Measurements from ENCODE around the gene IL17RD.

Gene IL17RD

DNA sequence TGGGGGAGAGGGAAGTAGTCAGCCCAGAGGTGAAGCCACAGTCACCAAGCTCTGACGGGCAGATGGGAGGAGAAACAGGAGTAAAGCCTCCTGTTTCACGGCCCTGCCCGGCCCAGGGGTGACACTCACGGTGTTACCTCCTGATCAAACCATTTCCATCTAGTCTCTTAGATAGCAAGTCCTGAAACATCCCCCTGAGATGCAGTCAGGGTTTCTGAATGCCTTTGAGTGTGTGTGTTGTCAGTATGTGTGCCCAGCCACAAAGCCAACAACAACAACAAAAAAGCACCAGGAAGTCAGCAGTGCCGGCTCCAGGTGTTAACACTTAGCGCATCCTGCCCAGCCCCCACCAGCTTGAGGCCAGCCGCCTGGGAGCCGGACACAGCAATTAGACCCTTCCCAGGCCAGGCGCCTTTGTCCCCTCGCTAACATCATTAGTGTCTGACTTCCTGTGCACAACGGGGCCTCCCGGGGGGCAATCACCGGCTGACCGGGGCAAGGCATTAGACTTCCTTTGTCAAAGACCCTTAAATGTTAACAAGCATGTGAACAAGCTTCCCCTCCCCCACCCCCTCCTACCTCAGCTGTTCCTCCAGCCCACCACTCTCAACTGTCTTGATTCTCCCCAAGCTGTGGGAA, 34.5 kb downstream of the IL17RD start:
- DNase-seq = peak; percentile 19

DNA sequence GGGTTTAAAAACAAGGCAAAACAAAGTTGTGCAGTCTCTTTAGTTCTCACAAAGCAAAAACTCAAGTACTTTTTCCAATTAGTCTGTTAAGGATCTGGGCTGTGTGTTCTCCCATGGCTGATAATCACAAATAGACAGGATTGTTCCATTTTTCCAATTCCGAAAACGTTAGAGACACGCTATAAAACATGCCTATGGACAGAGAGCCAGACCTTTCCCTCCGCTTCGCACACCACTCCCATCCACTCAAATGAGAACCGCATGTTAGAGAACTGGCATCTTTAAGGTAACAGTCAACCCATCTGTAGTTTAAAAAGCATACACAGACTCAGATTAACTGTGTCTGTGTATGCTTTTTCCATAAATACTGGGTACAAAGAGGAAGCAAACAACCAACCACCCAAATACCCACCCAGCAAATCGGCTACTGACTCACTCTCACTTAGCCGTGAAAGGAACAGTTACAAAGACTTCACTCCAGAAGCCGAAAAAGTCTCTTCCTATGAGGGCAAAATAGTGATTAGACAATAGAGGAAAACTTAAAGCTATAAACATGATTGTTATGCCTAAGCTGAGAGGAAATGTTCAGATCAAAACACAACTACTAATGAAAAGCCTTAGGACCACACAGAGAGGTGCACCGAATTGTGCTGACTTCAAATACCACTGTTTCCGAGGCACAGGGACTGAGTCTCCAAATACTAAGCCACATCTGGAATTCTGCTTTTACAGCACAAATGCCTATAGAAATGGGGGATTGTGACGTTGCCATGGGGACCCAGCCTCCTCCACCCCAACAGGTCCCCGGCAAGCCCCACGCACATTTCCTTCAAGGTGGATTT, 36.1 kb downstream of the IL17RD start:
- DNase-seq = no peak

DNA sequence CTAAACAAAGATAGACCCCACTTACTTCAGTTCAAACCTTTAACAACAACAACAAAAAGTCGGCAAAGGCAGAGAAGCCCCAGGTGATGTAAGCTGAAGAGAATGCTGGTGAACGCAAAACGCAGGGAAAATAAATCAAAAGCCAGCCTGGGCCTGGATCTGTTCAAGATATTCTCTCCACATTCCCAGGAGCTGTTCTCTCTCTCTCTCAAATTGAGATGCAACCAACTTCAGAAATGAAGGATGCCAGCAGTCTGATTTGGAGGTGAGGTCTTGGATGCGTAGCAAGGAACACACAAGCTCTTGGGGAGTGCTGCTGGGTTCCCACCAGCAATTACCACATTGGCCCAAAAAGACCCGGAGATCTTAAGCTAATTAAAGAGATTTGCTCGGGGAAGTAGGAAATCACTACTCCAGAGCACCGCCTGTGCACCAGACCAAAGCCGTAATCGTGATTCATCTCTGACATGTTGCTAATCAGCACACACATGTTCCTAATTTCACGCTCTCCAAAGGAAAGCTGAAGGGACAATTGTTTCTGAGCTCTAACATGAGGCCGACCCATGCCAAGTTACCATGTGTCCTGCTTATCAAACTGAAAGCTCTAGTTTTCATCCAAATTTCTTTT, 37.1 kb downstream of the IL17RD start:
- no peak for DNase-seq

DNA sequence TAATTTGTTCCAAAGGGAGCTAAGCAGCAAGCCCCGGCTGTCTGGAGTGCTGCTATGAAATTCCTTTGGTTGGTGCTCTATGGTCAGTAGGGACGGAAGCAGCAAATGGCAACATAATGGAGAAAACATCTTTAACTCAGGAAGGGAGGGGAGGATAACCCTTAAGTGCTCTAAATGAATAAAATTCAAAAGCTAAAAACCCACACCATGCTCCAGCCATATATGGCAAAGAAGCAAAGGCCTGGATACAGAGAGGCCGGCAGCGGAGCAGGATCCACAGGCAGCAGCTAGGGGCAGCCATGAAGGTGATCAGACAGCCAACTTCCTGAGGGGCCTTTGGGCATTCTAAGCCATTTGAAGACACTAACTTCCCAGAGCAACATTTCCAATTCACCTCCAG, 38.9 kb downstream of the IL17RD start:
- no peak for DNase-seq

DNA sequence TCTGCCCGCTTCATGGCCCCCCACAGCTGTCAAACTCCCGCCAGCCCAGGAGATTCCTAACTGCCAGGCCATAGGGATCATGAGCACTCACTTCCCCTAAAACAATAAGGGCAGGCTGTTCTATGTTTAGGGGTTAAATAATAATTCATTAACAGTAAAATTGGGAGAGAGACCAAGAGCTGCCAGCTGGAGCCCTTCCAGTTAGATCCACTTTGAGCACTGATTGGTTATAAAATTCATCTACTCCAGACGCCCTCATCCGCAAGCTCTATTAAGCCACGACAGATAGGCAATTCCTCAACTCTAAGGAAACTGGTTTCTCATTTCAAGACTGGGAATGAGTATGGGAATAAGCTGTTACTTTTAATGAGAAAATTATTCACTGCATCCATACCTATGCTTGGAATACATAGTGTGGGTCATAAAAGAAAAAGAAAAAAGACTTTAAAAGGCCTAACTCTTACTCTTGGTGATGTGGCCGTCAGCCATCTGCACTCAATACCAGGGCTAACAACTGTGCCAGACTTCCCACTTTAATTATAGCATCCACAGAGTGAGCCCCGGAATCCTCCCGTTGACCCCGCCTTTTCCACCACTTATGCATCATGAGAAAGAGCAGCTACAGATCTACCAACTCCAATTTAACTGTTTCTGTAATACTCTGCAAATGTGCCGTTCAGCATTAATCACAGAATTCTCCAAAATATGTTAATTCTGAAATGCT, 44.5 kb downstream of the IL17RD start:
- DNase-seq = no peak

DNA sequence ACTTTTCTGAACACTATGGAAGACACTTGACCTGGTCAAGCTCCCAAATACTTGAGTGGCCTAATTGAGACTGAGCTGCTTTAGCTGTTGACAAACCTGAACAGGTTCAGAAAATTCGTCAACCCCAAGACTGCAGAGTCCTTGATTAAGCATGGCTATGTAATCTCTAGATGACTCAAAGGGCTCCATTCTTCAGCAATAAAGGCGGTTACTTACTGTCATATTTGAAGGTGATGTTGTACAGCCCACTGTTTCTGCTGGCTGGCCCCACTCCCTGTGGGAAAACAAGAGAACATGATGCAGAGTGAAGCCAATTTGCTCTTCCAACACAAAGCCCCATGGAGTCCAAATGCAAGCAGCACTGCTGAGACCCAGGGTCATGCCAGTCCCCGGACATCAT, 45.1 kb downstream of the IL17RD start:
- DNase-seq = no peak

DNA sequence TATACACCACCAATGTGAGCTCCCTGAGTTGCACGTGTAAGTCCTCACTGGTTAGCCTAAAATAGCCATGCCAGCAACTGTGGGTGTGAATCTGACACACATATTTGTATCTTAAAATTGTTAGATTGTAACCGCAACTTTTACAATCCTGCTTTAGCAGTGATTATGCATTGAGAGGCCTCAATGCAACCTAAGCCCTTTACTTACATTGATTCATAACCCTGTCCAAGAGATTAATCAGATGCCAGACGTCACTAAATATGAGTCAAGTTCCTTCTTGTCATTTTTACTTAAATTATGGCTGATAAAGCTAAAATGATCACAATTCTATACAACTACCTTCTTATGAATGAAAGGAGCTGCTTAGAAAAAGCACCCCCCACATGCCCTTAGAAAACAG, 46.9 kb downstream of the IL17RD start:
- no peak for DNase-seq

DNA sequence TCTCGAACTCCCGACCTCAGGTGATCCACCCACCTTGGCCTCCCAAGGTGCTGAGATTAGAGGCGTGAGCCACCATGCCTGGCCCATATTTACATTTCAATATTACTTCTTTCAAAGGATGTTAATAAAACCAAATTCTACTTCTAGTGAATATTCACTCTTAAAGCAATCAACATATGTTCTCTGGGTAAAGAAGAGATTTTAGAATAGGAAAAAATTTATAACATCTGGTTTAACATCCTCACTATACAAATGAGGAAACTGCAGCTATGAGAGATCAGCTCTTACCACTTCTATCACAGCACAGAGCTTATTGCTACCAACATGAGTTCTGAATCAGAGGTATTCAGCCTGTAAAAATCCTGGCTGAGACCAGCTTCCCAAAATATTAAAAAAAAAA, 48.7 kb downstream of the IL17RD start:
- no peak for DNase-seq

DNA sequence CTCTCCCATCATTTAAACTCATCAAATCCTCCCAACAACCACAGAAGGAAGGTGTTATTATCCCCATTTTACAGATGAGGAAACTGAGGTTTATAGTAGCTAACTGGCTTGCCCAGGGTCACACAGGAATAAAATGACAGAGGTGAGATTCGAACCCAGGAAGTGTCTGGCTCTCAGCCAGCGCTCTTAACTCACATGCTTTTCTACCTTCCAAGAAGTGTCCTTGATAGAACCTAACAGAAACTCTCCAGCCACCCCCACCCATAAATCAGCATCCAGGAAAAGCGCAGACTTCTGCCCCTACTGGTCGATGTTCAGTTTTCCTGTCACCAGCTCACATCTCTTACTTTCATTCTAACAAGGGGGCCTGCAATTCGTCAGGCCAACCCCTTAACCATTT, 52.9 kb downstream of the IL17RD start:
- DNase-seq = no peak

DNA sequence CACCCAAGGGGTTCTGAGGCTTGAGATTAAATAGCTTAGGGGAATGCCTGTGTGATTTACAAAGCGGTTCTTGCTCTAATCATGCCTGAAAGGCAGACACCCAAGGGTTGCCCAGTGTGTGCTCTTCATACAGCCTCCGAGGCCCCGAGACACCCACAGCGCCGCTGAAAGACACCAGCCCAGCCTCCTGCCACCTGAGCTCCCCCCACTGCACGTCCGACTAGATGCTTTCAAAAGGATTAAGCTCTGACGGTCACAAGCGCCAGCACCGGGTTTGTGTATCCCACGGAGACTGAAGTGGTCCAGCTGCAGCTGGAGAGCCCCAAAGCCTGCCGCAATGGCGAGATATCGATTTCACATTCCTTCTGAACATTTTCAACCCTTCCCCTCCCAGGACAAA, 54.4 kb downstream of the IL17RD start:
- peak; percentile 26 for DNase-seq

DNA sequence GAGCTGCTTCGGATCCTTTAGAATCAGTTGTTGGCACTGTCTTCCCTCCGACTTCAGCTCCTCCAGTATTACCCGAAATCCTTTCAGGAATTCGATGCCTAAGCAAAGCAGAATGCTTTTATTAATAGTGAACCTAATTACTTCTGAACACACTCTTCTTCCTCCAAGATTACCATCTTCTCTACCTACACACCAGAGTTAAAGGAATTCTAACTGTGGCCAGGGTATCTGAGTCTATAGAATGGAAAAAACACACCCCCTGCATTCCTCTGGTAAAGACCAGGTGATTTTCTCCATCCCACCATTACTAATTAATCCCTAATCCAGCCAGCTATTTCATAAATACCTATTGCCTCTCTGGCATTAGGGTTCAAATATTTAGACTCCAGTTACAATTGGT, 54.9 kb downstream of the IL17RD start:
- no peak for DNase-seq

DNA sequence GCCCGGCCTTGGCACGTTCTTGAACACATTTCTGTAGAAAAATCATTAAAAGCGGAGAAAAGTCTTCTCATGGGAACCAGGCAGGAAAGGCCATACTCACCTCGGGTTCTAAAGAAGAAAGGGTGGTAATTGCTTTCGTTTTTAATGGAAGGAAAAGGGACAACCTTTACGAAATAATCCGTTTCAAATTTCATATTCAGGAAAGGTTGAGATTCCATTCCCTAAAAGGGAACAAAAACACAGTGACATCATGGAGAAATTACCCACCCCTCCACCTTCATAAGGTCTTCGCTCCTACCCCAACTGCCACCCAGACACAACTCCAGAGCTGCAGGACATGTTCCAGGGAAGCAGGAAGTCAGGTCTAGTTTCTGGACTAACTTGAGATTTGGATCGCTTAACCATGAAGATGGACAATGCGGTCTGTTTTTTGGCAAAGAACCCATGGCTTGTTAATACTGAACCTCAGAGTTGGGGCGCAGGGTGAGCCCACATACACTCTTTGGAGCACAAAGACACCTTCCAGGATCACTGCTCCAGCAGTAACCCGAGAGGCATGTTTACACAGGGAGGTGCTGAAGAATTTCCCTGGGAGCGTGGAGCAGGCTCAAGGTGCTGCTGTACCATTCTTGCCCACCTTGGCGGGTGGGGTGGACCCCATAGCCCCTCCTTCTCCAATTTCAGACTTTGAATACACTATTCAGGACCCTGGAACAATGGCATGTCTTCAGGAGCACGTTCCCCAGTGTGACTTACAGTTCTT, 55.5 kb downstream of the IL17RD start:
- DNase-seq = no peak

DNA sequence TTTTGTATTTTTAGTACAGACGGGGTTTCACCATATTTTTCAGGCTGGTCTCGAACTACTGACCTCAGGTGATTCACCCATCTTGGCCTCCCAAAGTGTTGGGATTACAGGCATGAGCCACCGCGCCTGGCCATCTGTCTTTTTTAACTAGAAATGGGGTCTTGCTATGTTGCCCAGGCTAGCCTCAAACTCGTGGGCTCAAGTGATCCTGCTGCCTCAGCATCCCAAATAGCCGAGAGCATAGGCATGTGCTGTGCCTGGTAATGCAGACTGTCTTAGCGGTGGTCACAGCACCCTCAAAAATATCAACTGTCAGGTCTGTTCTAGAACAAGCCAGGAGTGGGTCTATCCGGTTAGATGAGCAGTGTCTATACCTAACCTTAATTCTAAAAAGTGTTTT, 56.5 kb downstream of the IL17RD start:
- no peak for DNase-seq

DNA sequence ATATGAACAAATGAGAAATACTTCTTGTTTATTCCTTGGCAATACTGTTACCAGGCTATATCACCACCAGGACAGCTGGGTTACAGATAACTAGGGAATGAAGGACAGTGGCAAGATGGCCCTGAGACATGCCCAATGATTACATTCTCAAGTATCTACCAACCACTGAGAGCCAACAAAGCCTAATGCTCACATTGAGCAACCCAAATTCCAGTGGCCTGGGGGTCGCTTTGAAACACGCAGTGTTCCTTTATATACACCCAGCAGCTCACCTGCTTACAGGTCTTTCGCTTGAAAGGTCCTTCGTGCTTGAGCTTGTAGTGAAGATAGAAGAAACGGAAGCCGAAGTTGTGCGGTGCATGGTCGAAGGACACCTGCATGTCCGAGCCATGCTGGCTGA, 59.6 kb downstream of the IL17RD start:
- no peak for DNase-seq

DNA sequence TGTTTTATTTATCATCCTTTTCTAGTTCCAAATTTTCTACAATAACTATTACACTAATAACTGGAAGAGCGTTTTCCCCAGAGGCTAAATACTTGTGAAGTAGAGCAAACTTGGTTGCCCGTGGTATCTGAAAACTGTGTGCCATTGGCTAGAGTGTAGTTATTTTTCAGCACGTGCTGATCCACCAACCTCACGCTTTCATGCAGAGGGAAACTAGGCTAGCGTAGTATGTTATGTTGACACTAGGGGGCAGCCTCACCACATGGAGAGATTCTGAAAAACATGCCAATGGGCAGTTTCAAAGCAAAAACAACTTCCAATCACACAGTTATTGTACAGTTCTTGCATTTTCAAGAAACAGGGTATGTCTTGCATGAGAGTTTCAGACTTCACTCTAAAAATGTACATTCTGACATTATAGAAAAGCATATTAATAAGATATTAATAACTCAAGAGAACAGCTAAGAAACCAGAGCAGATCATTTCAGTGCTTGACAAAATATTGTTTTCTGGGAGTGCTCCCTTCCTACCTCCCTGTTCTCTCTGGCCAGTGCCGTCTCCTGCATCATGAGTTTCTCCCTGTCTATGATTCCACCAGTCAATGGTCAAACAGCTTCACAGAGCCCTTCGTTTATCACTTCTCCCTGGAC, 65.0 kb downstream of the IL17RD start:
- DNase-seq = no peak

DNA sequence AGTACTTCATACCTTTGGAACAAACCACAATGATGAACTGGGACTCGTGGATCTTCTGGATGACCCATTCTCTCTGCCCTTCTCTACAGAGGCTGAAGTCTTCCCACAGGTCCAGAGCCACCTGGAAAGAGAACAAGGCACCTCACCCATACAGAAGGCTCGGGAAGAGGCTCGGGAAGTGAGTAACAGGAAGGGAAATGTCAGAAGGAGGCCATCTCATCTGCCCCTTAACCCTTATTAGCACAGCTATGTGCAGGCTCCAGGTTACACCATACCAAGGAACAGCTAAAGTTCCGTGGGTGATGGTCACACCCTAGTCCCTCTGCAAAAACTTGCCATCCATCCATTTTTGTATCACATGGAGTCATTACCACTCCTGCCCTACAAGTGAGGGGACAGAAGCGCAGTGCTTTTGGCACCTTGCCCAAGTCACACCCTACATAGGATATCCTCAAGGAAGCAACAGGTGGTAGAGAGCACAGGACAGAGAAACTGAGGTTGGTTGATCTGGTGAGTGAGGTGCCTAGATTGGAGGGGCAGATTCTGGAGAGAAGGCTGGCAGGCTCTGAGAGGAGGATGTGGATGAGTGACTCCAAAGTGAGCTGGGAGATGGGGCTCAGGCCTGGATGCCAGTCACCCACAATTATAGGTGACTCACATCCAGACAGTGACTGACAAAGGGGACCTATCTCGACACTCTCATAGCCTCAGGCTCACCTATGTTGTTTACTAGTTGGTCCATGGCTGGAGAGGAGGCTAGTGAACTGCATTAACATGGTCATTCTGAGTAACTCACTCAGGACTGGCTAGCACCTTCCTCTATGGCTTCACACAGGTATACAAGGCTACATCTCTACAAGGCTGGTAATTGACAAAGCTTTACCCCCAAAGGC, 66.5 kb downstream of the IL17RD start:
- DNase-seq = no peak

DNA sequence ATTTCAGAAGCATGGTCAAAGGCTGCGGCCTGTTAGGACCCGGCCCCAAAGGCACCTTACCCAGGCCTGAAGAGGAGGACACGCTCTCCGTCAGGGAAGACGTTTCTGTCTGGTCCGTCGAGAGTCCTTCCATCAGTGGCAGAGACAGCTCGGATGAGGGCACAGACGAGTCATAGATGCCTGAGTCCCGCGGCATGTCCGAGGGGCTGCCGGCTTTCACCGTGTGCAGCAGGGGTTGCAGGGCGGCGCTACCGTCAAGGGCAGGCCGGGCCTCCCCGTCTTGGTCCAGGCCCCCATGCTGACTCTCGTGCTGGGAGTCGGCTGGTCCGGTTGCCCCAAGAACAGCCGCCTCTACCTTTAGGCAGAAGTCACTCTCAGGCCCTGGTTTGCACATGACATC, 67.6 kb downstream of the IL17RD start:
- DNase-seq = no peak

DNA sequence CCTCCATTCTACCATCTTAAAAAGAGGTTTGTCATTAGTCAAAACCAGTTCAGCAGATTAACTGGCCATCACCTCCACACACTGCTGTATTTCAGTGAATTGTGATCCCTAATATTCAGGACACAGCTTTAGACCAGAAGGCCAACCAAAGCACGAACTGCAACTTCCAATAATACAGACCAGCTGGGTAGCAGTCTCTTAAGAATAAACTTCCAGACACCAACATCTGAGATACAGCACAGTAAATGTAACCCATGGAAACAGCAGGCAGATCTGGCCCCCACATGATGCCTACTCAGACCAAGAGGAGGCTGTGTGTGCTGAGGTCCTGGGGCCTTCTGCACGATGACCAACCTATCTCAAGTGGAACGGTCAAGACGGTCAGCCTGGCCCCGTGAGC, 69.8 kb downstream of the IL17RD start:
- DNase-seq = no peak

DNA sequence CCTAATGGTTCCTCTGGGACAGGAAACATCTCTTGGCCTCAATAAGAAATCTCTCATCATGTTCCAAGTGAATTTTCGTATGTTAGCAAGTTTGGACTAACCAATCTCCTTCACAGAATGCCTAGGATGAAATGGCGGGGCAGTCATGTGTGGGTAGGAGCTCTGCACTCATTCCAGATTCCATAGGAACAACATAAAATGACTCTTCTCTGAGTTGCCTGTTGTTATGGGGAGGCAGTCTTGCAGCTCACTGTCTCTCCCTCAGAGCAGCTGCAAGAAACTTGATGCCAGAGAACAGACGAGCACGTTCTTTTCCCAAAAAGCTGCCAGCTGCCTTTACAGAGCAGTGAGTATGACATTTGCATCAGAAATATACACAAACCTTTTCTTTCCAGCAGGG, 70.6 kb downstream of the IL17RD start:
- no peak for DNase-seq

DNA sequence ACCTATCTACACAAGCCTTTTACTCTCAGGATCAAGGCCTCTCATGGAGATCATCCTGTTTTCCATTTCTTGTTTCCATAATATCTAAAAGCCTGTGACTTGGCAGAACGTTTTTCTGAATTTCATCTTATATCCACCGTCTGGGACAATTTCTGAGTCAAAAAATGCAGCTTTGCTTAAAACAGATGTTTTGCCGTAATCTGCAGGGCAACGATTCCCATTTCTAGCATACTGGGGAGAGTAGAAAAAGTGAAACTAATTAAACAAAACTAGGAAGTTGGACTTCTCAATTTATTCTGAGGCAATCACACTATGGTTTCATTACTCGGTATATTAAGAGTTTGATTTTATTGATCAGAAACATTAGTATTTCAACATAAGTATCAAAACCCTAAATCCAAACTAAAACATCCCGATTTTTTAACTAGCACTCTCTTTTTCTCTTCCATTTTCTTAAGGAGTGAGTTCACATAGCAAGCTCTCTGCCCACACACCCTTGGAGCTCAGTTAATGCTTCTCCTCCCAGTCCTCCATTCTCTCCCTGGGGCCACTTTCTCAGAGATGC, 71.1 kb downstream of the IL17RD start:
- DNase-seq = no peak

DNA sequence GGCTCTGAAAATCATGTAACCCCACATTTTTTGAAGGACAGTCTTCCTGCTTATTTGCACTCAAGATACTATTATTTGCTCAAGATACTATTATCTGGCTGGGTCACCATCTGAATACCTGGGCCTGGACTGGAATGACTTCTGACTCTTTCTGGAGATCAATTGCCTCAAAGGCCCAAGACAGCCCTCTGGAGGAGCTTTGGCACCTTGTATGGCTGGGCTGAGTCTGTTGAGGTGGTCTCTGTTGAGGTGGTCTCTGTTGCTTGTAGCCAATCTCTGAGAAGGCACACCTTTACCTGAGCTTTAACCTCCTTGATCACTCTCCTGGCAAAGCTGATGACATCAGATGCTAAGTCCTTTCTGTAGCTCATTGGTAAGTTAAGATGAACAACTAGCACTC, 71.7 kb downstream of the IL17RD start:
- DNase-seq = no peak
